HepG2 (cell line): ENCODE measurements around the gene ACBD6. TPM values are rescaled to one million over a fixed set of nuclear protein-coding genes. Genes with fewer than 3 reads are reported as not detected.

Experiments
- DR1 ChIP-seq: sonication (generic); formaldehyde crosslinking; IDR thresholded peaks from 2 replicates; pipeline ENCODE4 v1.8.0; 2021; ENCODE audit warnings: mild to moderate bottlenecking, missing genetic modification reagents, inconsistent platforms
- ETV5 ChIP-seq: IDR thresholded peaks from 2 replicates; pipeline ENCODE4 v1.6.1; 2018; ENCODE audit warnings: missing biosample characterization, missing genetic modification reagents, inconsistent platforms, borderline replicate concordance
- ETV6 ChIP-seq: sonication (generic); formaldehyde crosslinking; conservative IDR thresholded peaks from 2 replicates; pipeline ENCODE4 v1.4.0; 2020; ENCODE audit warnings: missing genetic modification reagents
- KAT7 ChIP-seq: IDR thresholded peaks from 2 replicates; pipeline ENCODE4 v1.6.1; 2018; ENCODE audit warnings: borderline replicate concordance, missing compliant biosample characterization
- MIXL1 ChIP-seq: IDR thresholded peaks from 2 replicates; pipeline ENCODE4 v1.6.1; 2016
- RXRA ChIP-seq: sonication (generic); formaldehyde crosslinking; IDR thresholded peaks from 2 replicates; pipeline ENCODE4 v1.5.1; 2020; ENCODE audit warnings: missing genetic modification reagents
- SIN3A ChIP-seq: IDR thresholded peaks from 2 replicates; pipeline ENCODE4 v1.6.1; 2011; ENCODE audit warnings: low read depth, mild to moderate bottlenecking, control low read depth, low read length, borderline replicate concordance
- XBP1 ChIP-seq: sonication (generic); formaldehyde crosslinking; IDR thresholded peaks from 2 replicates; pipeline ENCODE4 v1.5.0; 2020; ENCODE audit warnings: missing genetic modification reagents
- ZBTB42 ChIP-seq: sonication (generic); formaldehyde crosslinking; IDR thresholded peaks from 2 replicates; pipeline ENCODE4 v1.5.0; 2020; ENCODE audit warnings: mild to moderate bottlenecking, missing genetic modification reagents
- ZNF24 ChIP-seq: fragments of 450-650 bp; IDR thresholded peaks from 2 replicates; pipeline ENCODE4 v1.6.1; 2017; ENCODE audit warnings: antibody characterized with exemption, mild to moderate bottlenecking
- ZNF292 ChIP-seq: sonication (generic); formaldehyde crosslinking; IDR thresholded peaks from 2 replicates; pipeline ENCODE4 v1.8.1; 2022; ENCODE audit warnings: mild to moderate bottlenecking, low read depth, missing genetic modification reagents, borderline replicate concordance
- ZNF354B ChIP-seq: sonication (generic); formaldehyde crosslinking; IDR thresholded peaks from 2 replicates; pipeline ENCODE4 v1.8.0; 2022; ENCODE audit warnings: mild to moderate bottlenecking, missing genetic modification reagents
- ZNF569 ChIP-seq: sonication (generic); formaldehyde crosslinking; IDR thresholded peaks from 2 replicates; pipeline ENCODE4 v1.5.0; 2020; ENCODE audit warnings: mild to moderate bottlenecking, missing genetic modification reagents, moderate library complexity, borderline replicate concordance
- ZNF672 ChIP-seq: sonication (generic); formaldehyde crosslinking; IDR thresholded peaks from 2 replicates; pipeline ENCODE4 v1.8.1; 2022; ENCODE audit warnings: missing genetic modification reagents
- polyA plus RNA-seq, 8 experiments: library from polyadenylated mRNA; depleted of rRNA in 3 of 8; stranded (reverse) in 7 of 8; unstranded in 1 of 8; fragments of >200 nt; fragmentation: Illumina TruSeq in 4 of 8; extraction: Trizol in 4 of 8; gene quantifications; 2 replicates each; pipeline versions ENCODE4 v1.2.1 to v1.2.3, GENCODE V29; 2011 to 2016; ENCODE audit warnings: low read depth in 4 of 8, missing spikeins in 1 of 8, mixed read lengths in 1 of 8; ENCODE audit not compliant: insufficient read depth in 1 of 8
- total RNA-seq, 5 experiments: library from RNA; depleted of rRNA; stranded (reverse); fragments of >200 nt; fragmentation: Illumina TruSeq; extraction: Trizol; gene quantifications; 2 replicates each; pipeline ENCODE4 v1.2.3, GENCODE V29; 2016; ENCODE audit warnings: low read depth in 1 of 5
- TF ChIP-seq, protein P1 (sequence below): IDR thresholded peaks from 2 replicates; pipeline ENCODE4 v1.6.1; 2012; ENCODE audit warnings: inconsistent platforms
- TF ChIP-seq, protein P2 (sequence below): fragments of 450-650 bp; IDR thresholded peaks from 2 replicates; pipeline ENCODE4 v1.6.1; 2017; ENCODE audit warnings: mild to moderate bottlenecking
- TF ChIP-seq, protein P3 (sequence below): sonication (generic); formaldehyde crosslinking; IDR thresholded peaks from 2 replicates; pipeline ENCODE4 v1.5.1; 2020; ENCODE audit warnings: missing genetic modification reagents, mild to moderate bottlenecking, borderline replicate concordance
- TF ChIP-seq, protein P4 (sequence below): sonication (generic); formaldehyde crosslinking; IDR thresholded peaks from 2 replicates; pipeline ENCODE4 v1.5.0; 2020; ENCODE audit warnings: missing genetic modification reagents

Gene ACBD6
- total and polyA plus RNA-seq, 2 of the 13 experiments (the other 11 are each of a cell fraction or from before 2014, with no cell fraction given), result 33.5 to 47.2 TPM

DNA sequence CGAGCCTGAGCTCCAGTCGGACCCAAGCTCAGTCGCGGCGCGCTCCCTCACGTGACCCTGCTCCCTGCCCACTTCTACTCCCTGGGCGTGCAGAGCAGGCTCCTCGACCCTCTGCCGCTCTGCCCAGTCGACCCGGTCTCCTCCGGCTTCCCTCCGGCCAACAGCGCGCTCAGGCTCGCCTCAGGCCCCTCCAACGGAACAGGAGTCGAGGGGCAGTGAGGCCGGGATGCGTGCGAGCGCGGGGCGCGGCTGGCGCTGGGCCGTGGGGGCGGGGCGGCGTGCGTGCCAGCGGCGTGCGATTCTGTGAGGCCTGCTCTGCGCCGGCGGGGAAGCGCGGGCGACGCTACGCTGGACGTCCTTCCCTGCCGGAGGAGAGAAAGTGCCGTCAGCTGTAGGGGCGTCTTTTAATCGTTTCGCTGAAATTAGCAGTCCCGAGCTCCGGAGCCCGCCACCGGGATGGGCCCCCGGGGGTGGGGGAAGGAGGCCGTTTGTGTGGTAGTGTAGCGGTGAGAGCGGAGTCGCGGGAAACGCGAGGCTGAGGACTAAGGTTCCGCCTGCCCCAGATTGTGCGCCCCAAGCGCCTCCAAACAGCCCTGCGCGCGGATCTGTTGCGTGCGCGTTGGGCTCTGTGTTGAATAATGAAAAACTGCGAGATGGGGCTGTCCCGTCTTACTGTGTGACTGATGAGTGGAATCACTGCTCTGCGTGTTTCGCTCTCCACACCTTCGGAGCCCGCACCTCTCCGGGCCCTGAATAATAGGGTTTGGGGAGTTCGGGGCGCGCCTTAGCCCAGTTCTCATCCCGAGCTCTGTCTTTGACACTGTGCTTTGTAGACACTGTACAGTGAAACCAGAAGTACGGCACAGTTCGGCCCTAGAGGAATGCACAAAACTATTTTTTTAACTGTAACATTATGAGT is at the start of gene ACBD6 (continued):
- TF ChIP-seq ZNF672 (CRISPR knock-in tag), result peak; percentile 96; the same call in 1 of the 2 replicates
- TF ChIP-seq ETV6, result no peak; the same call in none of the 2 replicates
- peak; percentile 48; the same call in 1 of the 2 replicates for TF ChIP-seq DR1 (CRISPR knock-in tag)
- TF ChIP-seq ZBTB42 (CRISPR knock-in tag), result no peak
- TF ChIP-seq, protein P1, sequence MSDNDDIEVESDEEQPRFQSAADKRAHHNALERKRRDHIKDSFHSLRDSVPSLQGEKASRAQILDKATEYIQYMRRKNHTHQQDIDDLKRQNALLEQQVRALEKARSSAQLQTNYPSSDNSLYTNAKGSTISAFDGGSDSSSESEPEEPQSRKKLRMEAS, result peak; percentile 97
- peak; percentile 63; the same call in 1 of the 2 replicates for TF ChIP-seq KAT7
- no peak for TF ChIP-seq ZNF569 (CRISPR knock-in tag)
- no peak for TF ChIP-seq ZNF354B (CRISPR knock-in tag)
- TF ChIP-seq, protein P2, sequence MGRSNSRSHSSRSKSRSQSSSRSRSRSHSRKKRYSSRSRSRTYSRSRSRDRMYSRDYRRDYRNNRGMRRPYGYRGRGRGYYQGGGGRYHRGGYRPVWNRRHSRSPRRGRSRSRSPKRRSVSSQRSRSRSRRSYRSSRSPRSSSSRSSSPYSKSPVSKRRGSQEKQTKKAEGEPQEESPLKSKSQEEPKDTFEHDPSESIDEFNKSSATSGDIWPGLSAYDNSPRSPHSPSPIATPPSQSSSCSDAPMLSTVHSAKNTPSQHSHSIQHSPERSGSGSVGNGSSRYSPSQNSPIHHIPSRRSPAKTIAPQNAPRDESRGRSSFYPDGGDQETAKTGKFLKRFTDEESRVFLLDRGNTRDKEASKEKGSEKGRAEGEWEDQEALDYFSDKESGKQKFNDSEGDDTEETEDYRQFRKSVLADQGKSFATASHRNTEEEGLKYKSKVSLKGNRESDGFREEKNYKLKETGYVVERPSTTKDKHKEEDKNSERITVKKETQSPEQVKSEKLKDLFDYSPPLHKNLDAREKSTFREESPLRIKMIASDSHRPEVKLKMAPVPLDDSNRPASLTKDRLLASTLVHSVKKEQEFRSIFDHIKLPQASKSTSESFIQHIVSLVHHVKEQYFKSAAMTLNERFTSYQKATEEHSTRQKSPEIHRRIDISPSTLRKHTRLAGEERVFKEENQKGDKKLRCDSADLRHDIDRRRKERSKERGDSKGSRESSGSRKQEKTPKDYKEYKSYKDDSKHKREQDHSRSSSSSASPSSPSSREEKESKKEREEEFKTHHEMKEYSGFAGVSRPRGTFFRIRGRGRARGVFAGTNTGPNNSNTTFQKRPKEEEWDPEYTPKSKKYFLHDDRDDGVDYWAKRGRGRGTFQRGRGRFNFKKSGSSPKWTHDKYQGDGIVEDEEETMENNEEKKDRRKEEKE, result no peak
- TF ChIP-seq ZNF292, result no peak; the same call in 1 of the 2 replicates
- TF ChIP-seq, protein P3, sequence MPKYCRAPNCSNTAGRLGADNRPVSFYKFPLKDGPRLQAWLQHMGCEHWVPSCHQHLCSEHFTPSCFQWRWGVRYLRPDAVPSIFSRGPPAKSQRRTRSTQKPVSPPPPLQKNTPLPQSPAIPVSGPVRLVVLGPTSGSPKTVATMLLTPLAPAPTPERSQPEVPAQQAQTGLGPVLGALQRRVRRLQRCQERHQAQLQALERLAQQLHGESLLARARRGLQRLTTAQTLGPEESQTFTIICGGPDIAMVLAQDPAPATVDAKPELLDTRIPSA, result peak; percentile 94; the same call in 1 of the 2 replicates
- TF ChIP-seq SIN3A, result 0 out of 2 replicates have a peak, but pooled peaks have one; percentile 52
- TF ChIP-seq, protein P4, sequence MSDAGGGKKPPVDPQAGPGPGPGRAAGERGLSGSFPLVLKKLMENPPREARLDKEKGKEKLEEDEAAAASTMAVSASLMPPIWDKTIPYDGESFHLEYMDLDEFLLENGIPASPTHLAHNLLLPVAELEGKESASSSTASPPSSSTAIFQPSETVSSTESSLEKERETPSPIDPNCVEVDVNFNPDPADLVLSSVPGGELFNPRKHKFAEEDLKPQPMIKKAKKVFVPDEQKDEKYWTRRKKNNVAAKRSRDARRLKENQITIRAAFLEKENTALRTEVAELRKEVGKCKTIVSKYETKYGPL, result peak; percentile 73; the same call in 1 of the 2 replicates
- peak; percentile 64 for TF ChIP-seq RXRA
- TF ChIP-seq MIXL1, result peak; percentile 42; the same call in 1 of the 2 replicates
- TF ChIP-seq ETV5, result peak; percentile 34; the same call in 1 of the 2 replicates
- TF ChIP-seq XBP1, result peak; percentile 37; the same call in 1 of the 2 replicates
- 0 out of 2 replicates have a peak, but pooled peaks have one; percentile 31 for TF ChIP-seq ZNF24
